IPS-18c (cell line): ENCODE results near the gene CAMKK1.

Source experiments
- H3K4me3 ChIP-seq: 2 replicates; pipeline ENCODE4 v1.7.0; 2013; ENCODE audit warnings: low read depth, mild to moderate bottlenecking, low read length, moderate library complexity; ENCODE audit not compliant: insufficient read depth
- H3K9me3 ChIP-seq: one replicate; pipeline ENCODE4 v1.6.1; 2013; ENCODE audit warnings: mild to moderate bottlenecking, low read length, moderate library complexity; ENCODE audit not compliant: control insufficient read depth, insufficient read depth

Gene CAMKK1

GRCh38 chr17:3921502-3922319 lies 28.9 kb upstream of the CAMKK1 start:
- no peaks in the 10 kb centered on the region for H3K9me3 ChIP-seq
- H3K4me3 ChIP-seq = no peak overlapping the region

GRCh38 chr17:3921006-3921405 lies 28.2 kb upstream of the CAMKK1 start:
- H3K4me3 ChIP-seq = no peak overlapping the region
- no peaks in the 10 kb centered on the region for H3K9me3 ChIP-seq

- Histone ChIP-seq H3K4me3 (no peak overlapping the region), H3K9me3 (no peaks in the 10 kb centered on the region)
Observed at GRCh38 chr17:3919123-3919624, 26.3 kb upstream of the CAMKK1 start.

GRCh38 chr17:3918372-3919122 lies 25.7 kb upstream of the CAMKK1 start:
- Histone ChIP-seq H3K4me3 (no peak overlapping the region), H3K9me3 (no peaks in the 10 kb centered on the region)

- H3K4me3 ChIP-seq = no peak overlapping the region; the same call in 1 of the 2 replicates
- no peaks in the 10 kb centered on the region for H3K9me3 ChIP-seq
Observed at GRCh38 chr17:3917391-3917931, 24.6 kb upstream of the CAMKK1 start.

- Histone ChIP-seq H3K9me3 (no peaks in the 10 kb centered on the region), H3K4me3 (no peak overlapping the region)
Observed at GRCh38 chr17:3916825-3917224, 24.0 kb upstream of the CAMKK1 start.

- Histone ChIP-seq H3K9me3 (no peaks in the 10 kb centered on the region), H3K4me3 (no peak within 1 kb of the TSS)
Observed at GRCh38 chr17:3915995-3916696, 23.3 kb upstream of the CAMKK1 start, which contains the start of gene P2RX1. Gene P2RX1 (minus strand): TSS chr17:3916465. CDS start chr17:3916225, 240 bp downstream.

- Histone ChIP-seq H3K4me3 (no peak overlapping the region), H3K9me3 (no peaks in the 10 kb centered on the region)
Observed at GRCh38 chr17:3915581-3915994, 22.7 kb upstream of the CAMKK1 start.

- Histone ChIP-seq H3K4me3 (no peak overlapping the region), H3K9me3 (no peaks in the 10 kb centered on the region)
Observed at GRCh38 chr17:3914312-3914670, 21.4 kb upstream of the CAMKK1 start.

- H3K4me3 ChIP-seq = no peak overlapping the region
- no peaks in the 10 kb centered on the region for H3K9me3 ChIP-seq
Observed at GRCh38 chr17:3913531-3914311, 20.9 kb upstream of the CAMKK1 start.

- H3K9me3 ChIP-seq = no peaks in the 10 kb centered on the region
- no peak overlapping the region for H3K4me3 ChIP-seq
Observed at GRCh38 chr17:3912827-3913226, 20.0 kb upstream of the CAMKK1 start.

GRCh38 chr17:3911271-3912053 lies 18.6 kb upstream of the CAMKK1 start:
- Histone ChIP-seq H3K9me3 (no peaks in the 10 kb centered on the region), H3K4me3 (no peak overlapping the region)

- Histone ChIP-seq H3K4me3 (no peak overlapping the region), H3K9me3 (no peaks in the 10 kb centered on the region)
Observed at GRCh38 chr17:3910420-3911270, 17.8 kb upstream of the CAMKK1 start.

GRCh38 chr17:3909257-3909656 lies 16.4 kb upstream of the CAMKK1 start:
- Histone ChIP-seq H3K4me3 (no peak overlapping the region), H3K9me3 (no peaks in the 10 kb centered on the region)

GRCh38 chr17:3907483-3908216 lies 14.8 kb upstream of the CAMKK1 start:
- H3K4me3 ChIP-seq = no peak overlapping the region
- H3K9me3 ChIP-seq = no peaks in the 10 kb centered on the region
